Brain microvascular endothelial cell (primary cell): Measurements from ENCODE around the gene BMPR1A.
A peak's percentile ranks its signal among the peaks of the same experiment; 100 is the strongest.
"Not testable (repeated sequence)": the region's sequence is repeated elsewhere in the genome, so short reads cannot be mapped to it uniquely, and the experiment has no call there.

Source experiments
- DNase-seq: peaks from one replicate; pipeline ENCODE4 v3.0.0-alpha.2; 2020
- H3K27ac ChIP-seq: fragments of 250-450 bp; sonication (Bioruptor Pico); 2 replicates; pipeline ENCODE4 v1.5.1; 2020; ENCODE audit warnings: mild to moderate bottlenecking, moderate library complexity
- H3K27me3 ChIP-seq: fragments of 250-450 bp; sonication (Bioruptor Pico); replicated peaks from 2 replicates; pipeline ENCODE4 v1.5.1; 2020; ENCODE audit warnings: mild to moderate bottlenecking
- H3K36me3 ChIP-seq: fragments of 250-450 bp; sonication (Bioruptor Pico); replicated peaks from 2 replicates; pipeline ENCODE4 v1.5.1; 2020; ENCODE audit warnings: mild to moderate bottlenecking
- H3K4me3 ChIP-seq: 2 replicates; pipeline ENCODE4 v1.5.1; 2011; ENCODE audit warnings: low read depth, mild to moderate bottlenecking, control low read depth, low read length, moderate library complexity
- CTCF ChIP-seq: IDR thresholded peaks from 2 replicates; pipeline ENCODE4 v1.5.1; 2011; ENCODE audit warnings: low read depth, mild to moderate bottlenecking, moderate library complexity, low read length, control low read depth, inconsistent platforms; ENCODE audit errors: missing control alignments
- in situ Hi-C: cut with HindIII; loops from 2 replicates; pipeline ENCODE4 v1.10.0; 2017; ENCODE audit warnings: low sequenced_read_pairs, low pct_ligation_motif_present

BMPR1A gene

GRCh38 chr10:86936661-86937501, 180.5 kb downstream of the BMPR1A start:
- H3K4me3 ChIP-seq: no peak overlapping the region
- TF ChIP-seq CTCF: no peak
- in situ Hi-C loops: no loop called here
- H3K27ac ChIP-seq: no peak overlapping the region
- peak; percentile 25 for DNase-seq
- no peaks in the 10 kb centered on the region for H3K36me3 ChIP-seq
- no peaks in the 10 kb centered on the region for H3K27me3 ChIP-seq

GRCh38 chr10:86937502-86938154, 181.2 kb downstream of the BMPR1A start:
- no peak for TF ChIP-seq CTCF
- in situ Hi-C loops: no loop called here

GRCh38 chr10:86938260-86938659, 181.8 kb downstream of the BMPR1A start:
- no peak for DNase-seq
- H3K4me3 ChIP-seq: no peak overlapping the region
- no peaks in the 10 kb centered on the region for H3K36me3 ChIP-seq
- in situ Hi-C loops: no loop called here
- no peak for TF ChIP-seq CTCF
- no peaks in the 10 kb centered on the region for H3K27me3 ChIP-seq
- no peak overlapping the region for H3K27ac ChIP-seq

More at GRCh38 chr10:86937502-86938154, 181.2 kb downstream of the BMPR1A start:
- Histone ChIP-seq H3K4me3 (no peak overlapping the region), H3K27me3 (no peaks in the 10 kb centered on the region), H3K27ac (no peak overlapping the region), H3K36me3 (no peaks in the 10 kb centered on the region)
- DNase-seq: no peak

GRCh38 chr10:86940076-86940475, 183.7 kb downstream of the BMPR1A start:
- H3K27me3 ChIP-seq, H3K4me3 ChIP-seq, in situ Hi-C loops, DNase-seq, H3K36me3 ChIP-seq, H3K27ac ChIP-seq: not testable (repeated sequence)

- H3K4me3 ChIP-seq: no peak overlapping the region
- DNase-seq: no peak
- no peak for TF ChIP-seq CTCF
- in situ Hi-C loops: no loop called here
- H3K27me3 ChIP-seq: no peaks in the 10 kb centered on the region
- no peak overlapping the region for H3K27ac ChIP-seq
- H3K36me3 ChIP-seq: no peaks in the 10 kb centered on the region
These were observed 184.3 kb downstream of the BMPR1A start for GRCh38 chr10:86940677-86941076.

GRCh38 chr10:86941426-86941825, 185.0 kb downstream of the BMPR1A start:
- Histone ChIP-seq H3K27me3 (no peaks in the 10 kb centered on the region), H3K27ac (no peak overlapping the region), H3K4me3 (no peak overlapping the region), H3K36me3 (no peaks in the 10 kb centered on the region)
- in situ Hi-C loops: no loop called here
- no peak for TF ChIP-seq CTCF
- no peak for DNase-seq
